K562 (cell line): ENCODE data around the gene RAPGEFL1. TPM values are rescaled to one million over a fixed set of nuclear protein-coding genes. Genes with fewer than 3 reads are reported as not detected.

Experiments used
- ATAC-seq: fragments of 200-7000 bp; cut with Tn5 transposase; 3 replicates; pipeline ENCODE4 v1.9.1; 2020; ENCODE audit warnings: moderate library complexity
- BruUV-seq: library from RNA; stranded (reverse); fragments of 400-500 nt; replicated peaks from 2 replicates; lab custom pipeline; 2021; lab: Mats Ljungman, UMichigan
- CTCF ChIA-PET: fragments of 300-600 bp; formaldehyde crosslinking; extraction: SDS; loops from one replicate; lab custom pipeline; 2021; ENCODE audit warnings: low intra/inter-chr PET ratio; lab: Yijun Ruan, JAX
- POLR2A ChIA-PET: fragments of 300-600, 350-650 bp; sonication (Branson Sonifier 250); formaldehyde crosslinking; extraction: SDS; loops from one replicate; lab custom pipeline; 2021; ENCODE audit warnings: antibody characterized with exemption, inconsistent platforms; lab: Yijun Ruan, JAX
- DNase-seq, 4 experiments: peaks; one replicate each; pipeline versions ENCODE4 v3.0.0 to v3.0.0-alpha.2; 2011 to 2018; ENCODE audit warnings: low spot score in 3 of 4, mixed read lengths in 3 of 4; ENCODE audit errors: extremely low read depth in 1 of 4
- FAIRE-seq: peaks from 2 replicates; lab custom pipeline; 2011; peaks lifted over from hg19 to GRCh38; lab: Jason Lieb, UNC
- H2AFZ ChIP-seq: 2 replicates; pipeline ENCODE4 v1.6.0; 2011; ENCODE audit warnings: low read depth, low read length, control low read depth, inconsistent platforms
- H3K27ac ChIP-seq: fragments of 200-600 bp; 3 replicates; pipeline ENCODE4 v1.8.0; 2011; ENCODE audit warnings: low read depth, mild to moderate bottlenecking, control low read depth, inconsistent platforms, low read length, moderate library complexity, mixed read lengths; ENCODE audit errors: extremely low read depth
- H3K27me3 ChIP-seq, 2 experiments: fragments of 300-600 bp in 1 of 2; 2 replicates in 1 of 2; 3 replicates in 1 of 2; pipeline versions ENCODE4 v1.6.0 to v1.8.0; 2011; ENCODE audit warnings: inconsistent platforms in 2 of 2, low read length in 2 of 2, mild to moderate bottlenecking in 1 of 2, mixed read lengths in 1 of 2, moderate library complexity in 1 of 2; ENCODE audit not compliant: control insufficient read depth in 2 of 2, insufficient read depth in 2 of 2
- H3K36me3 ChIP-seq: fragments of 300-600 bp; 3 replicates; pipeline ENCODE4 v1.8.0; 2011; ENCODE audit warnings: mild to moderate bottlenecking, low read length, inconsistent platforms; ENCODE audit not compliant: control insufficient read depth, insufficient read depth
- H3K4me1 ChIP-seq, 2 experiments: fragments of 200-600 bp in 1 of 2; replicated peaks in 1 of 2; 2 replicates in 1 of 2; 3 replicates in 1 of 2; pipeline versions ENCODE4 v1.5.1 to v1.8.0; 2011; ENCODE audit warnings: inconsistent platforms in 2 of 2, low read length in 2 of 2, mild to moderate bottlenecking in 1 of 2, mixed read lengths in 1 of 2, moderate library complexity in 1 of 2; ENCODE audit not compliant: control insufficient read depth in 2 of 2, insufficient read depth in 2 of 2
- H3K4me2 ChIP-seq: 2 replicates; pipeline ENCODE4 v1.6.1; 2011; ENCODE audit warnings: low read length, control low read depth, inconsistent platforms, mixed read lengths; ENCODE audit not compliant: insufficient read depth
- H3K4me3 ChIP-seq: fragments of 200-600 bp; sonication (generic), shearing (Covaris generic); 2 replicates; pipeline ENCODE4 v1.5.1; 2016; ENCODE audit warnings: control low read depth, inconsistent platforms
- H3K79me2 ChIP-seq: fragments of 200-600 bp; 3 replicates; pipeline ENCODE4 v1.8.0; 2011; ENCODE audit warnings: low read length, inconsistent platforms; ENCODE audit not compliant: control insufficient read depth, insufficient read depth
- H3K9ac ChIP-seq, 2 experiments: 2 replicates each; pipeline versions ENCODE4 v1.6.0 to v1.6.1; 2011; ENCODE audit warnings: low read depth in 2 of 2, low read length in 2 of 2, control low read depth in 1 of 2, inconsistent platforms in 1 of 2, mild to moderate bottlenecking in 1 of 2, mixed read lengths in 1 of 2; ENCODE audit not compliant: insufficient read depth in 1 of 2
- H3K9me1 ChIP-seq: one replicate; pipeline ENCODE4 v1.6.0; 2011; ENCODE audit warnings: inconsistent platforms, mild to moderate bottlenecking, low read length, moderate library complexity; ENCODE audit not compliant: control insufficient read depth, insufficient read depth
- H3K9me3 ChIP-seq: replicated peaks from 2 replicates; pipeline ENCODE4 v1.5.1; 2011; ENCODE audit warnings: low read depth, low read length, inconsistent platforms; ENCODE audit not compliant: control insufficient read depth, insufficient read depth
- H4K20me1 ChIP-seq: replicated peaks from 2 replicates; pipeline ENCODE4 v1.6.1; 2011; ENCODE audit warnings: low read length, inconsistent platforms, mixed read lengths; ENCODE audit not compliant: control insufficient read depth, insufficient read depth
- ELF4 ChIP-seq: fragments of 450-650 bp; formaldehyde crosslinking; IDR thresholded peaks from 2 replicates; pipeline ENCODE4 v1.4.0; 2022; ENCODE audit warnings: missing genetic modification characterization
- ETS2 ChIP-seq: IDR thresholded peaks from 2 replicates; pipeline ENCODE4 v1.6.1; 2016; ENCODE audit warnings: borderline replicate concordance, missing genetic modification characterization, mild to moderate bottlenecking, moderate library complexity, missing compliant biosample characterization; ENCODE audit not compliant: poor library complexity, severe bottlenecking
- HBP1 ChIP-seq: fragments of 450-650 bp; formaldehyde crosslinking; IDR thresholded peaks from 2 replicates; pipeline ENCODE4 v1.4.0; 2022; ENCODE audit warnings: missing genetic modification characterization
- HES1 ChIP-seq: fragments of 450-650 bp; IDR thresholded peaks from 2 replicates; pipeline ENCODE4 v1.6.1; 2016; ENCODE audit warnings: low read depth, mild to moderate bottlenecking, moderate library complexity
- LARP7 ChIP-seq: fragments of 450-650 bp; IDR thresholded peaks from 2 replicates; pipeline ENCODE4 v1.6.1; 2016
- RERE ChIP-seq: sonication (generic); formaldehyde crosslinking; IDR thresholded peaks from 2 replicates; pipeline ENCODE4 v1.8.0; 2023; ENCODE audit warnings: missing genetic modification reagents, mild to moderate bottlenecking, borderline replicate concordance
- SMARCA4 ChIP-seq: fragments of 450-650 bp; IDR thresholded peaks from 2 replicates; pipeline ENCODE4 v1.6.1; 2016
- THAP7 ChIP-seq: fragments of 250-450 bp; sonication (Bioruptor Pico); IDR thresholded peaks from 2 replicates; pipeline ENCODE4 v1.5.0; 2021
- ZBED1 ChIP-seq: IDR thresholded peaks from 2 replicates; pipeline ENCODE4 v1.6.1; 2014
- ZNF217 ChIP-seq: sonication (generic); formaldehyde crosslinking; IDR thresholded peaks from 2 replicates; pipeline ENCODE4 v1.8.0; 2022; ENCODE audit warnings: mild to moderate bottlenecking, missing genetic modification reagents
- WGBS: fragments of 100-300 bp; shearing (Covaris generic); methylation state at CpG from one replicate; pipeline ENCODE4 v1.1.6; 2016; ENCODE audit warnings: low coverage, mixed read lengths; ENCODE audit not compliant: insufficient coverage; ENCODE audit errors: missing lambda C conversion rate; 5-methylcytosine and 5-hydroxymethylcytosine counted together
- in situ Hi-C: fragments of 300-500 bp; cut with MboI; formaldehyde crosslinking; loops from 4 replicates; pipeline ENCODE4 v1.15.0; 2018; ENCODE audit warnings: inconsistent platforms, mixed read lengths
- intact Hi-C: fragments of 100-400 bp; cut with micrococcal nuclease; formaldehyde crosslinking; loops from 2 replicates; pipeline ENCODE4 v1.14.2; 2022
- polyA plus RNA-seq, 8 experiments: library from polyadenylated mRNA; depleted of rRNA in 4 of 8; stranded (reverse) in 5 of 8; unstranded in 3 of 8; fragments of >200 nt; fragmentation: Nextera tagmentation in 2 of 8; fragmentation: Illumina TruSeq in 1 of 8; extraction: Ambion mirVana in 2 of 8; extraction: Trizol in 1 of 8; gene quantifications; 2 replicates each; pipeline versions ENCODE4 v1.2.1 to v1.2.3, GENCODE V29; 2011 to 2014; ENCODE audit warnings: inconsistent platforms in 1 of 8, missing spikeins in 1 of 8
- total RNA-seq, 7 experiments: library from RNA; depleted of rRNA in 6 of 7; stranded (reverse); fragments of >200 nt in 6 of 7; fragmentation: Illumina TruSeq in 2 of 7; extraction: Trizol in 2 of 7; gene quantifications; 2 replicates each; pipeline versions ENCODE4 v1.2.1 to v1.2.3, GENCODE V29; 2011 to 2021; ENCODE audit warnings: low replicate concordance in 1 of 7

Gene RAPGEFL1
- total and polyA plus RNA-seq, 9 of the 15 experiments (the other 6 are each of a cell fraction or from before 2014, with no cell fraction given) = 0.18 to 4.1 (median 2.1) TPM

- Histone ChIP-seq H2AFZ (peak overlapping the region; percentile 83), H4K20me1 (no peaks in the 10 kb centered on the region; the same call in 1 of the 2 replicates), H3K9ac (peak overlapping the region; percentile 70 to 81), H3K27ac (peak overlapping the region; percentile 85), H3K36me3 (no peaks in the 10 kb centered on the region), H3K4me3 (peak overlapping the region; percentile 87), H3K9me1 (no peaks in the 10 kb centered on the region), H3K9me3 (no peaks in the 10 kb centered on the region), H3K79me2 (peaks cover 35% of the 10 kb centered on the region), H3K27me3 (no peaks in the 10 kb centered on the region), H3K4me1 (peaks cover 4 to 11% of the 10 kb centered on the region in 2 experiments; a peak in 3 of 5 replicates), H3K4me2 (peak overlapping the region; percentile 98)
- peak; percentile 83 for FAIRE-seq
- ATAC-seq = peak; percentile 74
- intact Hi-C loops (loop anchor here (5.0 kb wide), 1 partner anchor 68 kb away; the partner anchor contains the start of gene CDC6), in situ Hi-C loops (no loop called here)
- peak in 2 of 4 experiments; percentile 71 to 73 for DNase-seq
- TSS peak; percentile 83 for BruUV-seq
- ChIA-PET CTCF (interaction anchor here (0.7 kb wide), 1 partner anchor 62 kb away, joined by 3 read pairs; no protein-coding TSS in a partner anchor), POLR2A (interaction anchor here (0.6 to 1.9 kb wide), 12 partner anchors 10 to 298 kb away, joined by 3 to 7 read pairs (median 3); no protein-coding TSS in a partner anchor)
- WGBS = under 1% methylated on average over 16 of the region's 24 CpGs
- TF ChIP-seq ZNF217 (no peak), HBP1 (0 out of 2 replicates have a peak, but pooled peaks have one; percentile 45), HES1 (0 out of 2 replicates have a peak, but pooled peaks have one; percentile 25), ZBED1 (no peak), THAP7 (CRISPR knock-in tag) (no peak), ELF4 (CRISPR knock-in tag) (peak; percentile 68; the same call in 1 of the 2 replicates), SMARCA4 (peak; percentile 56), ETS2 (no peak), LARP7 (no peak; the same call in 1 of the 2 replicates), RERE (no peak)
Observed at GRCh38 chr17:40219594-40220338, 42.5 kb downstream of the RAPGEFL1 start.
